HG03045 (cell line): ENCODE measurements around the gene CPD.
"Not testable (repeated sequence)": the region's sequence is repeated elsewhere in the genome, so short reads cannot be mapped to it uniquely, and the experiment has no call there.

Source experiments
- ATAC-seq: cut with Tn5 transposase; IDR thresholded peaks from one replicate; pipeline ENCODE4 v1.9.1; 2021; ENCODE audit warnings: mild to moderate bottlenecking, moderate library complexity; ENCODE audit not compliant: unreplicated experiment

CPD gene

DNA sequence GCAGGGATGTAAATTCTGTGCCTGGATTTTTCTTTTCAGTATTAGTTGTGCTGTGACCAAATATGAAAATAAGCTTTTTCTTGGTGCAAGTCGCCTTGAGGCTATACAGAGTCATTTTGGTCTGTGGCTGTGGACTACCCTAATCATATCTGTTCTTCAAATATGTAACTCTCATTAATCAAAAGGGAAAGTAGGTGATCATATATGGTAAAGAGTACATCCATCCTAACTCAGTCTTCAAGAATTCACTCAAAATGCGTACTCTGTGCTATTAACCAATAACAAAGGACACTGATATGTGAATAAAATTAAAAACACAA is 2.6 kb downstream of the CPD start:
- ATAC-seq, result no peak

DNA sequence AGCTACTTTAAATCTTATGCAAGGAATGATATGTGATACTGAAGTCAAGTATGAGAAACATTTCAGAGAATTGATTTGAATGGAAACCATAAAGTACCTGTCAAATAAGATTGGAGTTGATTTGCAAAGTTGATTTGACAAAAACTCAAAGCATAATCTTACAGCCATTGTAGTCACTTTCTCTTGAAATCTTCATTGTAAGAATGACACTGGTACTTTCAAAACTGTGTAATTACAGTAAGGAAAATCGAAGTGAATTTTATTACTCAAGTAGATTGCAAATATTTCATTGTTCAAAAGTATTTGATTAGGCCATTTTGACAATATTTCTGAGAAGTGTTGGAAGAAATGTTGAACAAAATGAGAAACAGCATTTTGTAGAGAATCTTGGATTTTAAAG is 3.6 kb downstream of the CPD start:
- ATAC-seq, result no peak

DNA sequence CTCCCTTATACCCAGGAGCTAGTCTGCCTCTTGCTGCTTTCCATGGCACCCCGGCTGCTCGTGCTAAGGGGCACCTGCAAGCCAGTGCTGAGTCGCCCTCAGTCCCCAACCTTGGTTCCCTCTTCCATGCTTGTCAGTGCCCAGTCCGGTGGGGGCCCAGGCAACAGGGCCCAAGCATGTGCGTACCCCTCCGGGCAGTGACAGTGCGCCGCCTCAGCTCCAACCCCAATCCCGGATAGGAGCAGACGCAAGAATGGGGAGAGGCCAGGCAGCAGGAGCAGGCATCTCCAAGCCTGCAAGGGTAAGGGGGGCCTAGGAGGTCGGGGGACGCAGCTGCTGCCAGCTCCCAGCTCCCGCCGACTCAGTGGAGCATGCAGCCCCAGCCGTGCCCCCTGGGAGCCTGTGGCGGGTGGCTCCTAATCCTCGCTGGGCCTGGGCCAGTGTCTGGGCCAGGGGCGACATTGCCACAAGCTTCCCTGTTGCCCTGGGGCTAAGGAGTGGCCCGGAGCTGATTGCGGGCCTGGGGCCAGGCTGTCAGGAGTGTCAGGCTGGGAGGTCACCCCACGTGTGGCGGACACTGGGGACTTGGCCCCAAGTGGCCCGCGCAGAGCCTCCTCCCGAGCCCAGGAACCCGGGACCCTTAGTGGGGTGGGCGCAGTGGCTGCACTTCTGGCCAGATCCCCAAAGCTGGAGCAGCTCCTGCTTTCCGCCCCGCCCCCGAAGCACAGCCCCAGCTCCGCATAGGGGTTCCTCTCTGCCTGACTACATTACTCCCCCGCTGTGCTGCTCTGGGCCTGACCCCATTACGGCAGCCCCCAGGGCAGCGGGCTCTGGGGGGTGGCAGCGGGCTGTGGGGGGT is 9.8 kb downstream of the CPD start:
- ATAC-seq, result no peak

DNA sequence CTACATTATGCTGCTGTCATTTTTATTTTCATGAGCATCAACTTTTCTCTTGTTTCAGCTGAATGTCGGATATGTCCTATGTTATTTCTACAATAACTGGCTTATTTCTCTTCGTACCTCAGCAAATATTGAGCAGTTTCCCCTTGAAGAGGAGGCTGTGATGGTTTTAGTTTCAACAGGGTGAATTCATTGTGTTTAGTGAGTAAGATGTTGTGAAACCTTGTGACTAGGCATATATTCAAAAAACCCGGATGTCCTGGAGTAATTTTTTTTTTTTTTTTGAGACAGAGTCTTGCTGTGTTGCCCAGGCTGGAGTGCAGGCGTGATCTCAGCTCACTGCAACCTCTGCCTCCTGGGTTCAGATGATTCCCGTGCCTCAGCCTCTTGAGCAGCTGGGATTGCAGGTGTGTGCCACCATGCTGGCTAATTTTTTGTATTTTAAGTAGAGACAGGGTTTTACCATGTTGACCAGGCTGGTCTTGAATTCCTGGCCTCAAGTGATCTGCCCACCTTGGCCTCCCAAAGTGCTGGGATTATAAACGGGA is 11.1 kb downstream of the CPD start:
- ATAC-seq, result no peak

DNA sequence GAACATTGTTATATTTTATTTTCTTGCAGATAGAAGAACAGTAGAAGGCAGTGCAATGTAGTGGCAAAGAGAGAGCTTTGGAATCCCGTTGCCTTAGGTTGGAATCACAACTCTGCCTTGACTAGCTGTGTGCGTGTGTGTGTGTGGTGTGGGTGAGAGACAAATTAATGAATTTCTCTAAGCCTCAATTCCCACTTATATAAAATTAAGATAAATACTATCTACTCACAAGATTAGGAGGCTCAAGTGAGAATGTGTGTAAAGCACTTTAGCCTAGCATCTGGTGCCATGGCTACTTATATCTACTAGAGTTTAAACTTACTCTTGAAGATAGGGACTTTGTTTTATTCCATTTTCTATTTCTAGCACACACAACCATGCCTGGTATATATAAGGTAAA is 12.8 kb downstream of the CPD start:
- no peak for ATAC-seq

DNA sequence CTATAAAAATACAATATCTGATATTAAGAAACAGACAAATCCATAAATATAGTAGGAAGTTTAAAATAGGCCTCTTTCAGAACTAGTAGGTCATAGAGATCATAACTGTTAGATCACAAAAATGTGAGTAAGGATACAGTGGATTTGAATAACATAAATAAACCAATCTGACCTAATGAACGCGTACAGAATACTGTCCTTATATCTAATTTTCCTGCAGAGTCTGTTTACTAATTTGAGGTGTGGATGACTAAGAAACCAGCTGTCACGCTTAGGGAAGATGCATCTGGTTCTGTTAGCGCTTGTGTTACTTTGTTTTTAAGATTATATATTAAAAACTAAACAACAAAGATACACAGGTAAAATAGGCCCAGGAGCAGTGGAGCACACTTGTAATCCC is 14.8 kb downstream of the CPD start:
- no peak for ATAC-seq

DNA sequence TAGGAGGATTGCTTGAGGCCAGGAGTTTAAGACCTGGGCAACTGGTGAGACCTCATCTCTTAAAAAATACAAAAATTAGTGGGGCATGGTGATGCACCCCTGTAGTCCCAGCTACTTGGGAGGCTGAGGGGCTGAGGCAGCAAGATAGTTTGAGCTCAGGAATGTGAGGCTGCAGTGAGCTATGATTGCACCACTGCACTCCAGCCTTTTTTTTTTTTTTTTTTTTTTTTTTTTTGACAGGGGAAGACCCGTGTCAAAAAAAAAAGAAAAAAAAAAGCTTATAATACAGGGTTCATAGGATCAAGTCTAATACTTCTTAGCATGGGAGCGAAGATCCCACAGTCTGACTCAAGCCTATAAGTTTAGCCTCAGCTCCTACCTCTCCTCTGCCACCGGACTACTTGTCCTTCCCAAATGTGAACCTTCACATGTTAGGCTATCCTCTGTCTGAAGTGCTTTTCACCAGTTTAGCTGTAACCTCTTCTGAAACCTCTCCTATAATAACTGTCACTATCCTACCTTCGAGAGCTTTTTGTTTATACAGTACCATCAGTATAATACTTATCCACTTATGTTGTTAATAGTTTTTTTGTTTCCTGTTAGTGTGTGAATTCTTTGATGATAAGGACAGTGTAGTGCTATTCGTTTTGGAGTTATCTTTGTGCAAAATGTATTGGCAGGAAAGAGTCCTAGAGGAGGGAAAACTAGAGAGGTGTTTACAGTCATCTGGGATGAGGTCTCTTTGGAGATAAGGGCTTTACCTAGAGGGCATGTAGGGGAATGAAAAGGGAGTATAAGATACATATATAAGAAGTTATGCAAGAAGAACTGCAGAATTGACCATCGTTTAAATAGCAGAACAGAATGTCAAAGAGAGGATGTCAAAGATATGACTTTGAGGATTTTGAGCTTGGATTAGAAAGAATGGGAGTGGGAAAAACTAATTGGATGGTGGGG is 15.5 kb downstream of the CPD start:
- ATAC-seq, result no peak

DNA sequence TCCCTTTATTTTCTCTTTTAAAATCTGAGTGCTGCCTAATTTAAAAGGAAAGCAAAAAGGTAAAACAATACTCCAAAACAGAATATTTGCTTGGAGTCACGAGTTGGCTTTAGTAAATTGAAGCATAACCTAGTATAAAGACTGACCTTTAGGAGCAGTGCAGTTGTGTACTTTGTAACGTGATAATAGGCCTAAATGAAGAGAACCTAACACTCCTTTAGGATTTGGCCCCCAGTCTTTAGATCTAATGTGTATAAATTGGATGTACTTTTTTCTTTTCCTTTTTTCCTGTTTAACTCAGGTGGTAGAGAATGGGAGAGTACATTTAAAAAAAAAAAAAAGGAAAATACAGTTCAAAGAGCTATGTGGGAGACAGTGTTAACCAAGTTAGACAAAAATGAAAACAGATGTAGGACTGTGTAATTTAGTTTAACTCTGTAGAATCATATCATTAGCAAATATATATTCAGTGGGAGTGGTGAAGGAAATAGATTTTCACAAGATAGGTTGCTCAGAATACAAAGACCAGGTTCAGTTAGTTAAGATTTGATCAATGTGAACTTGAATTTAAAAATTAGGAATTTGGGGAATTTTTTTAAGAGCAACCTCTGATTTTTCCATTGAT is 16.8 kb downstream of the CPD start:
- ATAC-seq, result no peak

DNA sequence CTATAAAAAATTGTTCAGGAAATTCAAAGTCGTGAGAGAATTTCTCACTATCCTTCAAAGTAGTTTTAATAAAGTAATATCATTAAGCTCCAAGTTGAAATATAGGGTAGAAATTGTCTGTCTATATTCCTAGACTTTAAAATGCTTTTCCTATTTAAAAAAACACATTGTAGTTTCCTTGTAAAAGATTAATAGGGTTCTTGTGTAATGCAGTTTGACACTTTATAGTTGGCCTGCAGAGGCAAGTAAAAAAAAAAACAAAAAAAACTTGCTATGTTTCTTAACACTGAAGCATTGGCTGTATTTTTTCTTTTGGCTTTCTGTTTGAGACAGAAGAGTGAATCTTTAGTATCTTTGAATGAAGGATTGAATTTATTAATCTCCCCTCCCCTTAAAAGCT is 17.4 kb downstream of the CPD start:
- no peak for ATAC-seq

DNA sequence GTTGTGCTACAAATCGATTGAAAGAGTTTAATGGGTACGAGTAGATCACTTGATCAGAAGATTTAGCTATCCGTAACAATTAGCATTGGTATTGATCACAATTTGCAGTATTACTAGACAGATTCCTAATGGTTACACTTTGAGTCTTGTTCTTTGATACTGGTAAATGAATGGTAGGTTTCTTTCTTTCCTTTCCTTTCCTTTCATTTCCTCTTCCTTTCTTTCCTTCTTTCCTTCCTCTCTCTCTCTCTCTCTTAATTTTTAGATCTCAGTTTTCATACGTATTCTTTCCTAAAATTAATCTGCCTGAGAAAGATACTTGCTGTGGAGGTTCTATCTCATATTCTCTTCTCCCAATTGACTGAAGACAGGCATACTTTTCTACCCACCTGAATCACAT is 17.9 kb downstream of the CPD start:
- no peak for ATAC-seq

DNA sequence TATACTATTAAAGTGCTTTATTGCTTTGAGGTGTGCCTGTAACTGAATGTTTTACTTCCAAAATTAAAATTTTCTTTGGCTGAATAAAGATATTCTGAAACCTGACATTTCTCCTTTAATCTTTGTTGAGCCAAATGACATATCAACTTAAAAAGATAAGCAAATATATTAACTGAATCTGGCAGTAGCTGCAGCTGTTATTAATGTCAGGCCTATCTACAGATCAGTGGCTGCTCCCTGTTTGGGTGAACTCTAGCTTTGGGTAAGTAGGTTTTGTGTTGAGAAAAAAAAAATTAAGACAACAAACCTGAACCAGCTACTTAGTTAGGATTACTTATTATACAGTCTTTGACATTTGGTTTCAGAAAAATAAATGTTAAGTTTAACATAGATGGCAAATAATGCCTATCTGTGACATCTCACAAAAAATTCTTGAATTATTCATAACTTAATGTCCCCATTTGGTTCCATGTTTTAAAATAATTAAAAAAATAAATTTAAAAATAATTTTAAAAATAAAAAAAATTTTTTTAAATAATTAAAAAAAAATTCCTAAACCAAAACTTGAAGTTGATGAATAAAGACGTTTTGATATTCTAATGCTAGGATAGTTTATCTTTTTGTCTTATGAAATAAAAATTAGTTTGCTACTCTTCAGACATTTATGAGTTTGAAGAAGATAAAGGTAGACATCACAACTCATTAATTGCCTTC is 19.8 kb downstream of the CPD start:
- no peak for ATAC-seq

DNA sequence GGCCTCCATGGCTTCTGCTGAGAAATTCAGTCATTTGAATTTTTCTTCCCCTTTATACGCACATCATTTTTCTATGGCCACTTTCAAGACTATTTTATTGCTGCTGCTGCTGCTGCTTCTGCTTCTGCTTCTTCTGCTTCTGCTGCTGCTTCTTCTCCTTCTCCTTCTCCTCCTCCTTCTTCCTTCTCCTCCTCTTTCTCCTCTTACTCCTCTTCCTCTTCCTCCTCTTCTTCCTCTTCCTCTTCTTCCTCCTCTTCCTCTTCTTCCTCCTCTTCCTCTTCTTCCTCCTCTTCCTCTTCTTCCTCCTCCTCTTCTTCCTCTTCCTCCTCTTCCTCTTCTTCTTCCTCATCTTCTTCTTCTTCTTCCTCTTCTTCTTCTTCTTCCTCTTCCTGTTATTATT is 22.4 kb downstream of the CPD start:
- no peak for ATAC-seq

DNA sequence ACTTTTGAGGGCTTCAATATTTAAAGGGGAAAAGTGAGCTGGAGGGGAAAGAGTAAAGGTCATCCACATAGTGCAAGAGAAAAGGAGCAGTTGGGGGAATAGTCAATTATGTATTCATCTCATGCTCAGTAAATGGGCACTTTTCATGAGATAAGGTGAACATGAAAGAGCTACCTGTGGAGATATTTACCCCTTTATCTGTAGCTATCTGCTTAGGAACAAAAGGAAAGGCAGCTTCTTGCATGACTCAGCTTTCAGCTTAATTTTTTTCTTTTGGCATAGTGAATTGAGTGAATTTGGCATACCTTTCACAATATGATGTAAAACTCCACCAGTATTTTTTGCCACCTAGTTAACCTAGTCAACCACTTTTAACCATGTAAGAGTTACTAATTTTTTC is 26.4 kb downstream of the CPD start:
- ATAC-seq, result no peak

DNA sequence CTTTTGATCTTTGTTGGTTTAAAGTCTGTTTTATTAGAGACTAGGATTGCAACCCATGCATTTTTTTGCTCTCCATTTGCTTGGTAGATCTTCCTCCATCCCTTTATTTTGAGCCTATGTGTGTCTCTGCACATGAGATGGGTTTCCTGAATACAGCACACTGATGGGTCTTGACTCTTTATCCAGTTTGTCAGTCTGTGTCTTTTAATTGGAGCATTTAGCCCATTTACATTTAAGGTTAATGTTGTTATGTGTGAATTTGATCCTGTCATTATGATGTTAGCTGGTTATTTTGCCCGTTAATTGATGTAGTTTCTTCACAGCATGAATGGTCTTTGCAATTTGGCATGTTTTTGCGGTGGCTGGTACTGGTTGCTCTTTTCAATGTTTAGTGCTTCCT is 31.9 kb downstream of the CPD start:
- not testable (repeated sequence) for ATAC-seq

DNA sequence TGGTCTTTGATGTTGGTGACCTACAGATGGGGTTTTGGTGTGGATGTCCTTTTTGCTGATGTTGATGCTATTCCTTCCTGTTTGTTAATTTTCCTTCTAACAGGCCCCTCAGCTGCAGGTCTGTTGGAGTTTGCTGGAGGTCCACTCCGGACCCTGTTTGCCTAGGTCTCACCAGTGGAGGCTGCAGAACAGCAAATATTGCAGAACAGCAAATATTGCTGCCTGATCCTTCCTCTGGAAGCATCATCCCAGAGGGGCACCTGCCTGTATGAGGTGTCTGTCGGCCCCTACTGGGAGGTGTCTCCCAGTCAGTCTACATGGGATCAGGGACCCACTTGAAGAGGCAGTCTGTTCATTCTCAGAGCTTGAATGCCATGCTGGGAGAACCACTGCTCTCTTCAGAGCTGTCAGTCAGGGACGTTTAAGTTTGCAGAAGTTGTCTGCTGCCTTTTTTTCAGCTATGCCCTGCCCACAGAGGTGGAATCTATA is 33.3 kb downstream of the CPD start:
- not testable (repeated sequence) for ATAC-seq

DNA sequence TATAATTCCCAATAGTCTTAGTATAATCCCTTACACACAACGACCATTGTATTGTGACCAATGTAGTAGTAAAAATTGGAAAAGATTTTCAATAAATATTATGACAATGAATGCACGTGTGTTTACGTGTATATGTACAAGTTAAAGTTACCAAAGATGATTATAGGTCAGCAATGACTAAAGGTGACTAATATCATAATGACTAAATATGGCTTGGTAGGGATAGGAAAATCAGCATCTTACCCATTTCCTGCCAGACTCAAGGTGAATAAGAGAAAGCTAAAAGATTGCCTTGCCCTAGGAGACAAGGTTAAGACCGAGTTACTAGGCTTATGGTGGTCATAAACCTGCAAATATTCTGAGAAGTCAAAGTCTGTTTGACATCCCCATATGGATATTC is 34.4 kb downstream of the CPD start:
- ATAC-seq, result no peak

DNA sequence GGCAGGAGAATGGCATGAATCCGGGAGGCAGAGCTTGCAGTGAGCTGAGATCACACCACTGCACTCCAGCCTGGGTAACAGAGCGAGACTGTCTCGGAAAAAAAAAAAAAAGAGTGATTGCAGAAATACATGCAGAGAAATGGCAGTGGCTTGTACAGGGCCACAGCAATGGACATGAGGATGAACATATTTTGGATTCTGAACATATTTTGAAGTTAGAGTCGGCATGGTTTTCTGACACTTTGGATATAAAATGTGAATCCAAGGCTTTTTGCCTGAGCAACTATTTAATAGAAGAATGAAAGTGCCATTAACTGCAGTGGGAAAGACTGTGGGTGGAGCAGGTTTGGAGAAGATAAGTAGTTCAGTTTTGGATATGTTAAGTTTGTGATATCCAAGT is 35.8 kb downstream of the CPD start:
- ATAC-seq, result no peak

DNA sequence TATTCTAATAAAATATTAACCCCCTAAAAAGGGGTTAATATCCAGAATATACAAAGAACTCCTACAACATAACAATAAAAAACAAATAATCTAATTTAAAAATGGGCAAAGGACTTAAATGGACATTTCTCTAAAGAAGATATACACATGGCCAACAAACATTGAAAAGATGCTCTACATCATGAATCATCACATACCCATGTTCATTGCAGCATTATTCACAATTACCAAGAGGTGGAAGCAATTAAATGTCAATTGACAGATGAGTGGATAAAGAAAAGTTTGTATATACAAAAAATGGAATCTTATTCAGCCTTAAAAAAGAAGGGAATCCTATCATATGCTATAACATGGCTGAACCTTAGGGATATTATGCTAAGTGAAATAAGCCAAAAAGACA is 36.8 kb downstream of the CPD start:
- no peak for ATAC-seq

DNA sequence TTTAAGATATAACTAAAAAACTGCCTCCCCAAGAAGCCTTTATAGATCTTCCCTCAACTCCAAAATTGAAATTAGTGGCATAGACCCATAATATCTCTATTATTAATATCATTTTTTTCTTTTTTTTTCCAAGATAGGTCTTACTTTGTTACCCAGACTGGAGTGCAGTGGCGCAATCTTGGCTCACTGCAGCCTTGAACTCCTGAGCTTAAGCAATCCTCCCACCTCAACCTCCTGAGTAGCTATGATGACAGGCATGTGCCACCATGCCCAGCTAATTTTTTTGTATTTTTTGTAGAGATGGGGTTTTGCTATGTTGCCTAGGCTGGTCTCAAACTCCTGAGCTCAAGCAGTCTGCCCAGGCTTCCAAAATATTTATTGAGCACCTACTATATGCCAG is 39.3 kb downstream of the CPD start:
- not testable (repeated sequence) for ATAC-seq

DNA sequence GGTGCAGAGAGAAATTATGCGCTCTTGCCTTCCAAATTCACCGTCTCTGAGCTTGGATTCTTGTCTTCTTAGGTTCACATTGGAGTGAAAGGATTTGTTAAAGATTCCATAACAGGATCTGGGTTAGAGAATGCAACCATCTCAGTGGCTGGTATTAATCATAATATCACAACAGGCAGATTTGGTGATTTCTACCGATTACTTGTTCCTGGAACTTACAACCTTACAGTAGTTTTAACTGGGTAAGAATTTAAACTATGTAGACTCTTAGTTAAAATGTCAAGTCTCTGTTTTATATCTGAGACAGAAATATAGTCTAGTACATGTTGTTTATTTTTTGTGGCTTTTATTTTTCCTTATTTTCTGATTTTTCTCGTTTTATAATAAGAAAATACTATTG is 42.9 kb downstream of the CPD start:
- ATAC-seq, result no peak

DNA sequence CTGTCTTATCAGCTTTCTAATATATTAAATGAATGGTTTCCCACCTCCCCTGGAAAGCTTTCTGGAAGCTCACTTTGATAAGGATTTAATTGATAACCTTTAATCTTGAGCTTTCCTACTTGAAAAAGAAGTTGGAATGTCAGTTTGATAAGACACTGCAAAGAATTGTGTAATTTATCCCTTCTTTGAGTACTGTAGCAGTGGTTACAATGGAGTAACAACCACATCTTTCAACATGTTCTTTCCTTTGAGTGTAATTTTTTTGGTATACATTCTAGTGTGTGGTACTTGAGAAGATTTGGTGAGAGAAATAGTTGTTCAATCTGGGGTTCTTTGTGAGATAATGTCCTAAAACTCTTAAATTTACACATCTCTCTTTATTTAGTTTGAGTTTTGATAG is 43.4 kb downstream of the CPD start:
- ATAC-seq, result no peak
